Measurements from ENCODE around the gene STK32B.

- TF ChIP-seq CTCF (IDR thresholded peaks at IDR 0.05 in 4 of 5, conservative IDR thresholded peaks at IDR 0.05 in 1 of 5) (no peak), POLR2A (IDR thresholded peaks at IDR 0.05) (no peak)
Measured at GRCh38 chr4:5527211-5527610, 475.9 kb downstream of the STK32B start.

All from gastrocnemius medialis (tissue), 4 donors.